HCT116 (cell line): ENCODE results near the gene FREM1. TPM values are rescaled to one million over a fixed set of nuclear protein-coding genes. Genes with fewer than 3 reads are reported as not detected.

Experiments used
- ATAC-seq: fragments of 200-7000 bp; cut with Tn5 transposase; 2 replicates; pipeline ENCODE4 v1.9.1; 2020; ENCODE audit warnings: mild to moderate bottlenecking, moderate library complexity
- BruUV-seq: library from RNA; stranded (reverse); fragments of 400-500 nt; replicated peaks from 2 replicates; lab custom pipeline; 2021; lab: Mats Ljungman, UMichigan
- CTCF ChIA-PET: fragments of 300-600 bp; sonication (Branson Sonifier 250); formaldehyde crosslinking; loops from one replicate; lab custom pipeline; 2021; ENCODE audit warnings: antibody characterized with exemption; lab: Charles Lee
- POLR2A ChIA-PET: fragments of 300-600, 350-600 bp; sonication (Branson Sonifier 250); formaldehyde crosslinking; loops from one replicate; lab custom pipeline; 2021; ENCODE audit warnings: antibody characterized with exemption; lab: Charles Lee
- RAD21 ChIA-PET, 2 experiments: fragments of 300-600 bp; sonication (Branson Sonifier 250); formaldehyde crosslinking; loops; one replicate each; lab custom pipeline; 2023; ENCODE audit warnings: low total read pairs in 2 of 2; ENCODE audit not compliant: uncharacterized antibody in 2 of 2, unreplicated experiment in 2 of 2, low non-redundant PET in 1 of 2; lab: Charles Lee
- DNase-seq: peaks from one replicate; pipeline ENCODE4 v3.0.0-alpha.2; 2010; ENCODE audit warnings: low read depth, low spot score
- H2AFZ ChIP-seq: fragments of 200-600 bp; shearing (Covaris generic), sonication (generic); 2 replicates; pipeline ENCODE4 v1.6.1; 2017; ENCODE audit warnings: low read depth, mixed run types, mixed read lengths, antibody characterized with exemption, low read length; ENCODE audit not compliant: poor library complexity, severe bottlenecking
- H3K27ac ChIP-seq: 2 replicates; pipeline ENCODE4 v1.5.1; 2012; ENCODE audit warnings: low read depth, low read length
- H3K27me3 ChIP-seq: fragments of 200-600 bp; sonication (generic); 2 replicates; pipeline ENCODE4 v1.6.1; 2016; ENCODE audit warnings: mixed run types, low read length, mixed read lengths; ENCODE audit not compliant: insufficient read depth
- H3K36me3 ChIP-seq, 2 experiments: fragments of 200-500 bp in 1 of 2; fragments of 200-600 bp in 1 of 2; sonication (Bioruptor generic) in 1 of 2; sonication (generic) in 1 of 2; 2 replicates each; pipeline versions ENCODE4 v1.5.1 to v1.6.1; 2014 to 2016; ENCODE audit warnings: low read length in 2 of 2, inconsistent platforms in 1 of 2, mixed read lengths in 1 of 2, mixed run types in 1 of 2; ENCODE audit not compliant: insufficient read depth in 2 of 2, control insufficient read depth in 1 of 2
- H3K4me1 ChIP-seq, 2 experiments: fragments of 200-600 bp in 1 of 2; sonication (generic) in 1 of 2; 2 replicates each; pipeline versions ENCODE4 v1.5.1 to v1.6.1; 2012 to 2017; ENCODE audit warnings: low read length in 2 of 2, inconsistent platforms in 1 of 2, mild to moderate bottlenecking in 1 of 2, mixed read lengths in 1 of 2, mixed run types in 1 of 2, moderate library complexity in 1 of 2; ENCODE audit not compliant: insufficient read depth in 2 of 2, control insufficient read depth in 1 of 2
- H3K4me2 ChIP-seq: fragments of 200-600 bp; sonication (generic); 2 replicates; pipeline ENCODE4 v1.6.1; 2017; ENCODE audit warnings: mixed run types, low read length, mixed read lengths
- H3K4me3 ChIP-seq, 2 experiments: fragments of 200-600 bp in 1 of 2; sonication (generic) in 1 of 2; replicated peaks in 1 of 2; 2 replicates each; pipeline ENCODE4 v1.5.1; 2011 to 2016; ENCODE audit warnings: low read length in 2 of 2, control low read depth in 1 of 2, low read depth in 1 of 2, mild to moderate bottlenecking in 1 of 2, mixed read lengths in 1 of 2, mixed run types in 1 of 2
- H3K79me2 ChIP-seq: fragments of 200-600 bp; sonication (generic); 2 replicates; pipeline ENCODE4 v1.6.1; 2017; ENCODE audit warnings: mild to moderate bottlenecking, mixed run types, low read length, moderate library complexity, mixed read lengths; ENCODE audit not compliant: insufficient read depth
- H3K9ac ChIP-seq: fragments of 200-600 bp; sonication (generic); 2 replicates; pipeline ENCODE4 v1.6.1; 2016; ENCODE audit warnings: low read length, mixed read lengths
- H3K9me2 ChIP-seq: fragments of 200-600 bp; sonication (generic), shearing (Covaris generic); 2 replicates; pipeline ENCODE4 v1.6.1; 2017; ENCODE audit warnings: mixed run types, mild to moderate bottlenecking, moderate library complexity; ENCODE audit not compliant: insufficient read depth
- H3K9me3 ChIP-seq, 2 experiments: fragments of 200-500 bp in 1 of 2; fragments of 200-600 bp in 1 of 2; sonication (Bioruptor generic) in 1 of 2; sonication (generic) in 1 of 2; 2 replicates each; pipeline ENCODE4 v1.6.1; 2014 to 2017; ENCODE audit warnings: low read length in 2 of 2, mixed read lengths in 2 of 2, inconsistent platforms in 1 of 2, low read depth in 1 of 2, mild to moderate bottlenecking in 1 of 2, mixed run types in 1 of 2, moderate library complexity in 1 of 2; ENCODE audit not compliant: control insufficient read depth in 1 of 2, insufficient read depth in 1 of 2
- H4K20me1 ChIP-seq: fragments of 200-600 bp; sonication (generic), shearing (Covaris generic); 2 replicates; pipeline ENCODE4 v1.6.1; 2017; ENCODE audit warnings: mixed run types, mild to moderate bottlenecking, moderate library complexity; ENCODE audit not compliant: insufficient read depth
- EZH2phosphoT487 ChIP-seq: fragments of 200-600 bp; IDR thresholded peaks from 2 replicates; pipeline ENCODE4 v1.6.1; 2018; ENCODE audit warnings: antibody characterized with exemption, borderline replicate concordance
- MAX ChIP-seq: IDR thresholded peaks from 2 replicates; pipeline ENCODE4 v1.6.1; 2012
- TCF7L2 ChIP-seq: IDR thresholded peaks from 2 replicates; pipeline ENCODE4 v1.7.0; 2011; ENCODE audit warnings: borderline replicate concordance, inconsistent platforms; ENCODE audit not compliant: insufficient read depth, insufficient read length; ENCODE audit errors: extremely low read depth
- ZNF274 ChIP-seq: fragments of 200-500 bp; sonication (Bioruptor generic); IDR thresholded peaks from 2 replicates; pipeline ENCODE4 v1.6.1; 2014; ENCODE audit warnings: mild to moderate bottlenecking, low read depth, low read length, inconsistent platforms
- intact Hi-C: fragments of 100-400 bp; cut with micrococcal nuclease; formaldehyde crosslinking; loops from 2 replicates; pipeline ENCODE4 v1.10.0; 2022
- total RNA-seq: library from RNA; stranded (reverse); gene quantifications from one replicate; pipeline ENCODE4 v1.2.1, GENCODE V29; 2021; ENCODE audit not compliant: unreplicated experiment
- TF ChIP-seq, protein P1 (sequence below): IDR thresholded peaks from 2 replicates; pipeline ENCODE4 v1.6.1; 2012
- TF ChIP-seq, protein P2 (sequence below), 3 experiments: fragments of 200-600 bp in 1 of 3; sonication (generic) in 1 of 3; IDR thresholded peaks in 2 of 3; conservative IDR thresholded peaks in 1 of 3; 2 replicates each; pipeline ENCODE4 v1.5.1; 2012 to 2017; ENCODE audit warnings: low read depth in 2 of 3, low read length in 2 of 3, antibody characterized with exemption in 1 of 3, borderline replicate concordance in 1 of 3, control low read depth in 1 of 3, mild to moderate bottlenecking in 1 of 3, mixed read lengths in 1 of 3, mixed run types in 1 of 3, moderate library complexity in 1 of 3; ENCODE audit not compliant: insufficient read depth in 1 of 3
- TF ChIP-seq, protein P3 (sequence below): IDR thresholded peaks from 2 replicates; pipeline ENCODE4 v1.6.1; 2012; ENCODE audit warnings: low read depth

The FREM1 gene
- total RNA-seq, 1 experiment from 2014 or later = 0.12 TPM

DNA sequence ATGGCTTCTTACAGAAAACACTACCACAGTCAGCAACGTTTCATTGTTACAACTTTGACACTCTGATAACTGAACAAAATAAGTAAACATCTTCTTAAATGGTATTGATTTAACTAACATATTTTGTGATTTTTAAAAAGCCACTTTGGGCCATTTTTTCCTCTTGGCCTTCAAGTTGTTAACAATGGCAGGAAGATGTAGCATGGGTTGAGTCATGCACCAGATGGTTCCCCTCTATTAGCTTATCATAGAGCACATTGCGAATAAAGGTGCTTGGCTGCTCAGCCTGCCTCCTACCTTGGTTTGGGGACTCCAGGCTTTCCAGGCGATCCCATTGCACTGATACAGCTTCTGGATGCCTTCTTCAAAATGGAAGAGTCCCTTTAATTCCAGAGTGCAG, 163.6 kb downstream of the FREM1 start (continued):
- no peak for TF ChIP-seq TCF7L2
- no peak for TF ChIP-seq MAX
- TF ChIP-seq, protein P1, sequence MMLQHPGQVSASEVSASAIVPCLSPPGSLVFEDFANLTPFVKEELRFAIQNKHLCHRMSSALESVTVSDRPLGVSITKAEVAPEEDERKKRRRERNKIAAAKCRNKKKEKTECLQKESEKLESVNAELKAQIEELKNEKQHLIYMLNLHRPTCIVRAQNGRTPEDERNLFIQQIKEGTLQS = no peak

GRCh38 chr9:14744768-14745167, 165.5 kb downstream of the FREM1 start:
- no TSS peak for BruUV-seq
- H2AFZ ChIP-seq = no peak overlapping the region
- peaks cover 11% of the 10 kb centered on the region for H3K27me3 ChIP-seq
- ChIA-PET CTCF (no interaction called here), POLR2A (no interaction called here), RAD21 (no interaction called here)
- no peaks in the 10 kb centered on the region for H3K9me2 ChIP-seq
- DNase-seq = no peak
- no peak for ATAC-seq
- H3K79me2 ChIP-seq = no peaks in the 10 kb centered on the region
- no peak overlapping the region for H3K9ac ChIP-seq
- no peak overlapping the region for H3K27ac ChIP-seq
- no peak overlapping the region for H3K4me3 ChIP-seq
- intact Hi-C loops = no loop called here
- H3K4me2 ChIP-seq = no peak overlapping the region
- H3K9me3 ChIP-seq = no peaks in the 10 kb centered on the region
- TF ChIP-seq, protein P2, sequence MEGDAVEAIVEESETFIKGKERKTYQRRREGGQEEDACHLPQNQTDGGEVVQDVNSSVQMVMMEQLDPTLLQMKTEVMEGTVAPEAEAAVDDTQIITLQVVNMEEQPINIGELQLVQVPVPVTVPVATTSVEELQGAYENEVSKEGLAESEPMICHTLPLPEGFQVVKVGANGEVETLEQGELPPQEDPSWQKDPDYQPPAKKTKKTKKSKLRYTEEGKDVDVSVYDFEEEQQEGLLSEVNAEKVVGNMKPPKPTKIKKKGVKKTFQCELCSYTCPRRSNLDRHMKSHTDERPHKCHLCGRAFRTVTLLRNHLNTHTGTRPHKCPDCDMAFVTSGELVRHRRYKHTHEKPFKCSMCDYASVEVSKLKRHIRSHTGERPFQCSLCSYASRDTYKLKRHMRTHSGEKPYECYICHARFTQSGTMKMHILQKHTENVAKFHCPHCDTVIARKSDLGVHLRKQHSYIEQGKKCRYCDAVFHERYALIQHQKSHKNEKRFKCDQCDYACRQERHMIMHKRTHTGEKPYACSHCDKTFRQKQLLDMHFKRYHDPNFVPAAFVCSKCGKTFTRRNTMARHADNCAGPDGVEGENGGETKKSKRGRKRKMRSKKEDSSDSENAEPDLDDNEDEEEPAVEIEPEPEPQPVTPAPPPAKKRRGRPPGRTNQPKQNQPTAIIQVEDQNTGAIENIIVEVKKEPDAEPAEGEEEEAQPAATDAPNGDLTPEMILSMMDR (IDR thresholded peaks at IDR 0.05 in 2 of 3, conservative IDR thresholded peaks at IDR 0.05 in 1 of 3; ENCODE audit: borderline replicate concordance in 1 of 3, insufficient read depth in 1 of 3, low read depth in 2 of 3, low read length in 2 of 3) = no peak
- H4K20me1 ChIP-seq = no peaks in the 10 kb centered on the region
- no peaks in the 10 kb centered on the region for H3K36me3 ChIP-seq
- no peaks in the 10 kb centered on the region for H3K4me1 ChIP-seq

DNA sequence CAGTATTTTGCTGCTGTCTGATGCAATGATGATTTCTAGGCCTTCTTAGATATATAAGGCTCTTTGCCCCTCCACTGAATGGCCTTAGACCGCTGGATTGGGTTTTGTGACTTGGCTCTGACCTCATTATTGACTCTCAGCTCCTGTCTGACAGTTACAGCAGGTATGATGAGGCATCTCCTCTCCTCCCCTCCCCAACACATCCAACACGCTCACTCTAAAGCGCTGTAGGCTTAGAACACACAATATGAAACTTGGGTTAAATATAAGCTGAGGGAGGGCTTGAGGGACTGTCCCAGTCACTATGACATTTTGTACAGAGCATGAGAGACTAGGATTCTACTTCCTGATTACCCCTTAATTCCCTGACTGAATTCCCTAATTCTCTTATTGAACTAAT, 168.9 kb downstream of the FREM1 start:
- H3K9ac ChIP-seq = no peak overlapping the region
- CTCF ChIA-PET = no interaction called here
- intact Hi-C loops = no loop called here
- TF ChIP-seq, protein P2 (IDR thresholded peaks at IDR 0.05 in 2 of 3, conservative IDR thresholded peaks at IDR 0.05 in 1 of 3; ENCODE audit: borderline replicate concordance in 1 of 3, insufficient read depth in 1 of 3, low read depth in 2 of 3, low read length in 2 of 3) = no peak
- TF ChIP-seq EZH2phosphoT487 (no peak), ZNF274 (no peak)
- TF ChIP-seq, protein P3, sequence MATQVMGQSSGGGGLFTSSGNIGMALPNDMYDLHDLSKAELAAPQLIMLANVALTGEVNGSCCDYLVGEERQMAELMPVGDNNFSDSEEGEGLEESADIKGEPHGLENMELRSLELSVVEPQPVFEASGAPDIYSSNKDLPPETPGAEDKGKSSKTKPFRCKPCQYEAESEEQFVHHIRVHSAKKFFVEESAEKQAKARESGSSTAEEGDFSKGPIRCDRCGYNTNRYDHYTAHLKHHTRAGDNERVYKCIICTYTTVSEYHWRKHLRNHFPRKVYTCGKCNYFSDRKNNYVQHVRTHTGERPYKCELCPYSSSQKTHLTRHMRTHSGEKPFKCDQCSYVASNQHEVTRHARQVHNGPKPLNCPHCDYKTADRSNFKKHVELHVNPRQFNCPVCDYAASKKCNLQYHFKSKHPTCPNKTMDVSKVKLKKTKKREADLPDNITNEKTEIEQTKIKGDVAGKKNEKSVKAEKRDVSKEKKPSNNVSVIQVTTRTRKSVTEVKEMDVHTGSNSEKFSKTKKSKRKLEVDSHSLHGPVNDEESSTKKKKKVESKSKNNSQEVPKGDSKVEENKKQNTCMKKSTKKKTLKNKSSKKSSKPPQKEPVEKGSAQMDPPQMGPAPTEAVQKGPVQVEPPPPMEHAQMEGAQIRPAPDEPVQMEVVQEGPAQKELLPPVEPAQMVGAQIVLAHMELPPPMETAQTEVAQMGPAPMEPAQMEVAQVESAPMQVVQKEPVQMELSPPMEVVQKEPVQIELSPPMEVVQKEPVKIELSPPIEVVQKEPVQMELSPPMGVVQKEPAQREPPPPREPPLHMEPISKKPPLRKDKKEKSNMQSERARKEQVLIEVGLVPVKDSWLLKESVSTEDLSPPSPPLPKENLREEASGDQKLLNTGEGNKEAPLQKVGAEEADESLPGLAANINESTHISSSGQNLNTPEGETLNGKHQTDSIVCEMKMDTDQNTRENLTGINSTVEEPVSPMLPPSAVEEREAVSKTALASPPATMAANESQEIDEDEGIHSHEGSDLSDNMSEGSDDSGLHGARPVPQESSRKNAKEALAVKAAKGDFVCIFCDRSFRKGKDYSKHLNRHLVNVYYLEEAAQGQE = no peak

More for the DNA sequence above, 168.9 kb downstream of the FREM1 start:
- RAD21 ChIA-PET = no interaction called here
- no peaks in the 10 kb centered on the region for H3K36me3 ChIP-seq
- ATAC-seq (no peak), DNase-seq (no peak)
- H3K27ac ChIP-seq = no peak overlapping the region
- no peaks in the 10 kb centered on the region for H3K9me3 ChIP-seq
- H3K9me2 ChIP-seq = no peaks in the 10 kb centered on the region
- no peak overlapping the region for H3K4me2 ChIP-seq
- H3K4me3 ChIP-seq = no peak overlapping the region
- no peak overlapping the region for H2AFZ ChIP-seq
- POLR2A ChIA-PET = no interaction called here
- 0 out of 2 replicates have a peak, but pooled peaks cover 10% of the 10 kb centered on the region for H3K27me3 ChIP-seq
- no peaks in the 10 kb centered on the region for H3K4me1 ChIP-seq
- BruUV-seq = no TSS peak
- no peaks in the 10 kb centered on the region for H3K79me2 ChIP-seq
- no peaks in the 10 kb centered on the region for H4K20me1 ChIP-seq
